ENCODE measurements around the gene RXRA.

- TF ChIP-seq CTCF (IDR thresholded peaks at IDR 0.05) (no peak), POLR2AphosphoS5 (IDR thresholded peaks at IDR 0.05; ENCODE audit: low read depth, low read length) (no peak), TCF7L2 (IDR thresholded peaks at IDR 0.05; ENCODE audit: low read depth, low read length) (no peak)
Measured at GRCh38 chr9:134376386-134377142, 50.3 kb downstream of the RXRA start.

Data from Panc1 (cell line).